Uterus (tissue), 4 donors: Measurements from ENCODE around the gene SLC35F3. TPM values are rescaled to one million over a fixed set of nuclear protein-coding genes. Genes with fewer than 3 reads are reported as not detected.

ENCODE experiments used
- DNase-seq, 2 donors: peaks; one replicate each; pipeline ENCODE4 v3.0.0-alpha.2; 2019 to 2020
- H3K27ac ChIP-seq, 2 donors: fragments of 200-600 bp; sonication (generic); 1 replicate in 1 of 2; 2 replicates in 1 of 2; pipeline ENCODE4 v1.5.1; 2016 to 2018
- H3K27me3 ChIP-seq, 2 donors: fragments of 200-600 bp; sonication (generic); one replicate each; pipeline ENCODE4 v1.5.1; 2018 to 2019; ENCODE audit warnings: control low read depth in 1 of 2
- H3K36me3 ChIP-seq, 2 donors: fragments of 200-600 bp; sonication (generic); one replicate each; pipeline ENCODE4 v1.5.1; 2019; ENCODE audit warnings: control low read depth in 1 of 2
- H3K4me1 ChIP-seq, 2 donors: fragments of 200-600 bp; sonication (generic); one replicate each; pipeline ENCODE4 v1.5.1; 2018 to 2019; ENCODE audit warnings: control low read depth in 1 of 2
- H3K4me3 ChIP-seq, 2 donors: fragments of 200-600 bp; sonication (generic); 1 replicate in 1 of 2; 2 replicates in 1 of 2; pipeline ENCODE4 v1.5.1; 2018 to 2019; ENCODE audit warnings: mild to moderate bottlenecking in 1 of 2
- H3K9me3 ChIP-seq, 2 donors: fragments of 200-600 bp; sonication (generic); one replicate each; pipeline ENCODE4 v1.5.1; 2019; ENCODE audit warnings: control low read depth in 1 of 2
- CTCF ChIP-seq, 4 experiments: fragments of 200-600 bp in 2 of 4; fragments of 450-650 bp in 2 of 4; sonication (generic) in 2 of 4; IDR thresholded peaks; one replicate each; pipeline ENCODE4 v1.5.1; 2016 to 2019; ENCODE audit warnings: antibody characterized with exemption in 4 of 4, mild to moderate bottlenecking in 2 of 4, moderate library complexity in 1 of 4
- POLR2A ChIP-seq, 2 donors: fragments of 450-650 bp; IDR thresholded peaks; one replicate each; pipeline ENCODE4 v1.6.1; 2016; ENCODE audit warnings: antibody characterized with exemption in 2 of 2, mild to moderate bottlenecking in 1 of 2, moderate library complexity in 1 of 2
- intact Hi-C: fragments of 100-400 bp; cut with DNase I; formaldehyde crosslinking; loops from one replicate; pipeline ENCODE4 v1.15.1; 2023; ENCODE audit warnings: low total_unique reads
- total RNA-seq, 4 donors: library from RNA; depleted of rRNA in 3 of 4; stranded (reverse); fragments of >200 nt in 3 of 4; gene quantifications; one replicate each; pipeline versions ENCODE4 v1.1.0 to v1.2.4, GENCODE V29; 2014 to 2023
- donor health status: DM: yes; HTN: yes; CAD: no.

SLC35F3 gene
- total RNA-seq, 4 donors from 2014 or later, result 0.24 to 0.62 (median 0.26) TPM; not detected in 1

DNA sequence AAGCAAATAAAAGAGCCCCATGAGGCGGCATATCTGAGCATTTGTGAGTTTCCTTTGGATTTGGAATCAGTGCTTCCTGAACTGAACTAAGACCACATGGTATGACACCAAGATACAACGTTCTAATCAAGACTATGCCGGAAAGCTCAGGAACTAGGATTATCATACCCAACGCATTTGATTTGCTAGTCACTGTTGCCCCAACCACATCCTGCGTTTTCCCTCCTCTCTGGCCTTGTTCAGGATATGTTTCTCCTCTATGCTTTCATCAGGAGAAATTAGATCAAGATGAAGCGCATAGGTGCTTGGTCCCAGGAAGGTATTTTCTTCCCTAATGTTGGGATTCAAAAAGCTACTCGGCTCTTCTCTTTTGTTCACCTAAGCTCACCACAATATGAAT, 79.3 kb downstream of the SLC35F3 start:
- Histone ChIP-seq H3K36me3 (no peaks in the 10 kb centered on the region), H3K9me3 (no peaks in the 10 kb centered on the region), H3K4me3 (no peak overlapping the region), H3K27me3 (no peaks in the 10 kb centered on the region), H3K27ac (no peak overlapping the region), H3K4me1 (no peaks in the 10 kb centered on the region)
- DNase-seq, result no peak
- intact Hi-C loops, result no loop called here
- no peak for TF ChIP-seq CTCF (IDR thresholded peaks at IDR 0.05)
- TF ChIP-seq POLR2A (IDR thresholded peaks at IDR 0.05), result no peak

DNA sequence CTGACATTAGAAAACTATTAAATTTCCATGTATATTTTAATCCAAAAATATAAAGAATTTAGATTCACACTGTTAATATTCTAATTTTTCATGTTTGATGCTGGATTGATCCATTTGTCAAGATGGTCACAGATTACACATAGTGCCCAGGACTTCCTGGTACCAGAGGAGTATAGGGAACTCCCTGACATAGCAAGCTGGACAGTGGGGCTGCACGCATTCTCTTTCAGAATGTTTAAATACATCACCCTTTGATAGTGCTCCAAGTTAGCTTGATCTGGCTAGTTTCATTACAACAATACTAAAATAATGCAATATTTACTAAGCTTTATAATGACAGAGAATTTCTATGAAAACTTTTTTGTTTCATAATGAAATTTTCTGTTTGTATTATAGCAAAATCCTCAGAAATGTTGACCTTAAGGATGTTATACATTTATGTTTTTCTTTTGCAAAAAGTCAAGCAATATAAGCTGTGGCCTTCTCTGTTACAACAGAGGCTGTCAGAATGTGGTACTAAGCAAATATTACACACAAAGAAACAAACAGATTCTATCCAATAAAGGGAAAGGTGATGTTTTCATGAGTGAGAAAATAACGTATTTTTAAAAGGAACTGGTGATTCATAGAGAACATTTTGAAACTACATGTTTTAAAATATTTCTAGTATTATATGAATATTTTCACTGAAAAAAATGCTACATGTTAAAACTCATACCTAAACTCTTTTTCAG, 84.7 kb downstream of the SLC35F3 start:
- Histone ChIP-seq H3K36me3 (no peaks in the 10 kb centered on the region), H3K27ac (no peak overlapping the region), H3K4me3 (no peak overlapping the region), H3K9me3 (no peaks in the 10 kb centered on the region), H3K27me3 (no peaks in the 10 kb centered on the region), H3K4me1 (no peaks in the 10 kb centered on the region)
- DNase-seq, result no peak
- intact Hi-C loops, result no loop called here
- TF ChIP-seq POLR2A (IDR thresholded peaks at IDR 0.05), result no peak
- TF ChIP-seq CTCF (IDR thresholded peaks at IDR 0.05), result no peak

- H3K27me3 ChIP-seq, result no peaks in the 10 kb centered on the region
- H3K4me1 ChIP-seq, result no peaks in the 10 kb centered on the region
- no peaks in the 10 kb centered on the region for H3K36me3 ChIP-seq
- H3K9me3 ChIP-seq, result no peaks in the 10 kb centered on the region
- intact Hi-C loops, result no loop called here
- no peak for DNase-seq
- H3K4me3 ChIP-seq, result no peak overlapping the region
- H3K27ac ChIP-seq, result no peak overlapping the region
- TF ChIP-seq POLR2A (IDR thresholded peaks at IDR 0.05) (no peak), CTCF (IDR thresholded peaks at IDR 0.05) (no peak)
Observed at GRCh38 chr1:233990486-233990885, 86.0 kb downstream of the SLC35F3 start.

DNA sequence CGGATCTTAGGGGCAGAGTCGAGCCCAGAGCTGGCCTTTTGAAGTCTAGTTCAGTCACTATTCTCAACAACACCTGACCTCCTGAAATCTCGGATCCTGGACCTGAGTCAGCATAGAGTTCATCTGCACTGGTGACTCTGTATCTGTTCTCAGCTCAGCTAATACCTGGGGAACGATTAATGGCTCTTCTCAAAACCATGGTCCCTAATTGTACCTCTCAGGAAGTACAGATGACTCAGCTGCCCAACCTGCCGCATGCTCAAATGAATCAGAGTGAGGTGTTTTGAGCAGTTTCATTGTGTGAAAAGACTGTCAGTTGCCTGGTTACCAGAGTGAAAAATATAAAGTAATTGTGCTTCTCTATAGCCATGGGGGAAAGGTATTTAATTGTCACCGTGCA, 89.2 kb downstream of the SLC35F3 start:
- intact Hi-C loops, result no loop called here
- no peak for DNase-seq

More for the DNA sequence above, 89.2 kb downstream of the SLC35F3 start:
- H3K27me3 ChIP-seq, result no peaks in the 10 kb centered on the region
- H3K36me3 ChIP-seq, result no peaks in the 10 kb centered on the region
- no peak for TF ChIP-seq CTCF (IDR thresholded peaks at IDR 0.05)
- no peak for TF ChIP-seq POLR2A (IDR thresholded peaks at IDR 0.05)
- H3K4me1 ChIP-seq, result no peaks in the 10 kb centered on the region
- H3K9me3 ChIP-seq, result no peaks in the 10 kb centered on the region
- H3K4me3 ChIP-seq, result no peak overlapping the region
- no peak overlapping the region for H3K27ac ChIP-seq
